SK-N-SH treated with all-trans-retinoic acid at 6 μM for 48 hours (cell line): ENCODE data around the gene LMF1.

Experiments used
- ATAC-seq: fragments of 200-7000 bp; cut with Tn5 transposase; 3 replicates; pipeline ENCODE4 v1.9.1; 2020; ENCODE audit warnings: mild to moderate bottlenecking, moderate library complexity
- ARNTL ChIP-seq: fragments of 450-650 bp; formaldehyde crosslinking; IDR thresholded peaks from 2 replicates; pipeline ENCODE4 v1.5.0; 2020; ENCODE audit warnings: low read depth, mild to moderate bottlenecking, moderate library complexity, borderline replicate concordance
- BACH2 ChIP-seq: fragments of 250-450 bp; sonication (Bioruptor Pico); IDR thresholded peaks from 2 replicates; pipeline ENCODE4 v1.9.0; 2021; ENCODE audit warnings: mild to moderate bottlenecking, borderline replicate concordance
- CREB5 ChIP-seq: fragments of 250-450 bp; sonication (Bioruptor Pico); IDR thresholded peaks from 2 replicates; pipeline ENCODE4 v1.5.1; 2020; ENCODE audit warnings: low read depth, mild to moderate bottlenecking, moderate library complexity
- CSDC2 ChIP-seq: fragments of 250-450 bp; sonication (Bioruptor Pico); IDR thresholded peaks from 2 replicates; pipeline ENCODE4 v1.5.0; 2020; ENCODE audit warnings: mild to moderate bottlenecking, moderate library complexity
- CSRNP3 ChIP-seq: fragments of 250-450 bp; sonication (Bioruptor Pico); IDR thresholded peaks from 2 replicates; pipeline ENCODE4 v1.5.1; 2021; ENCODE audit warnings: mild to moderate bottlenecking, moderate library complexity
- ESRRG ChIP-seq: fragments of 250-450 bp; sonication (Bioruptor Pico); IDR thresholded peaks from 2 replicates; pipeline ENCODE4 v1.6.1; 2021; ENCODE audit warnings: mild to moderate bottlenecking
- ISL1 ChIP-seq: fragments of 250-450 bp; sonication (Bioruptor Pico); IDR thresholded peaks from 2 replicates; pipeline ENCODE4 v2.1.2; 2022; ENCODE audit warnings: mild to moderate bottlenecking, moderate library complexity
- OSR1 ChIP-seq: fragments of 250-450 bp; sonication (Bioruptor Pico); IDR thresholded peaks from 2 replicates; pipeline ENCODE4 v1.8.0; 2022; ENCODE audit warnings: moderate library complexity, mild to moderate bottlenecking, inconsistent platforms
- PATZ1 ChIP-seq: fragments of 250-450 bp; sonication (Bioruptor Pico); IDR thresholded peaks from 2 replicates; pipeline ENCODE4 v1.8.0; 2020; ENCODE audit warnings: mild to moderate bottlenecking, moderate library complexity, borderline replicate concordance
- POU6F1 ChIP-seq: fragments of 250-450 bp; sonication (Bioruptor Pico); IDR thresholded peaks from 2 replicates; pipeline ENCODE4 v1.8.0; 2021; ENCODE audit warnings: low read depth, mild to moderate bottlenecking, moderate library complexity, borderline replicate concordance
- PPARA ChIP-seq: fragments of 250-450 bp; sonication (Bioruptor Pico); IDR thresholded peaks from 2 replicates; pipeline ENCODE4 v1.5.0; 2020; ENCODE audit warnings: mild to moderate bottlenecking, borderline replicate concordance
- RARB ChIP-seq: fragments of 250-450 bp; sonication (Bioruptor Pico); IDR thresholded peaks from 2 replicates; pipeline ENCODE4 v1.8.0; 2021; ENCODE audit warnings: mild to moderate bottlenecking, moderate library complexity
- SNAI2 ChIP-seq: fragments of 250-450 bp; sonication (Bioruptor Pico); IDR thresholded peaks from 2 replicates; pipeline ENCODE4 v1.5.0; 2020; ENCODE audit warnings: mild to moderate bottlenecking, moderate library complexity
- TCF4 ChIP-seq: fragments of 250-450 bp; sonication (Bioruptor Pico); IDR thresholded peaks from 2 replicates; pipeline ENCODE4 v1.8.0; 2021; ENCODE audit warnings: mild to moderate bottlenecking, moderate library complexity, borderline replicate concordance
- TOX ChIP-seq: fragments of 250-450 bp; sonication (Bioruptor Pico); IDR thresholded peaks from 2 replicates; pipeline ENCODE4 v1.8.0; 2021; ENCODE audit warnings: mild to moderate bottlenecking, moderate library complexity, borderline replicate concordance
- TSHZ2 ChIP-seq: fragments of 250-450 bp; sonication (Bioruptor Pico); IDR thresholded peaks from 2 replicates; pipeline ENCODE4 v1.5.0; 2020; ENCODE audit warnings: mild to moderate bottlenecking, moderate library complexity
- ZFP3 ChIP-seq: fragments of 250-450 bp; sonication (Bioruptor Pico); IDR thresholded peaks from 2 replicates; pipeline ENCODE4 v1.5.0; 2020; ENCODE audit warnings: mild to moderate bottlenecking, moderate library complexity
- ZFP30 ChIP-seq: fragments of 450-650 bp; formaldehyde crosslinking; IDR thresholded peaks from 2 replicates; pipeline ENCODE4 v1.5.0; 2022; ENCODE audit warnings: mild to moderate bottlenecking, moderate library complexity
- ZNF565 ChIP-seq: fragments of 450-650 bp; formaldehyde crosslinking; conservative IDR thresholded peaks from 2 replicates; pipeline ENCODE4 v1.5.0; 2020; ENCODE audit warnings: low read depth, mild to moderate bottlenecking, moderate library complexity
- ZNF70 ChIP-seq: fragments of 450-650 bp; formaldehyde crosslinking; IDR thresholded peaks from 2 replicates; pipeline ENCODE4 v1.5.0; 2020; ENCODE audit warnings: mild to moderate bottlenecking, moderate library complexity
- ZNF8 ChIP-seq: fragments of 450-650 bp; formaldehyde crosslinking; IDR thresholded peaks from 2 replicates; pipeline ENCODE4 v1.5.0; 2020; ENCODE audit warnings: mild to moderate bottlenecking, moderate library complexity

The LMF1 gene

GRCh38 chr16:974001-974601, 3.3 kb upstream of the LMF1 start:
- no peak for ATAC-seq
- TF ChIP-seq ZFP30 (CRISPR knock-in tag) (no peak), ARNTL (no peak), POU6F1 (CRISPR knock-in tag) (no peak), ESRRG (CRISPR knock-in tag) (no peak), ZNF8 (CRISPR knock-in tag) (no peak), ISL1 (CRISPR knock-in tag) (no peak), TSHZ2 (CRISPR knock-in tag) (no peak), SNAI2 (CRISPR knock-in tag) (no peak), OSR1 (CRISPR knock-in tag) (no peak), PPARA (CRISPR knock-in tag) (no peak), PATZ1 (no peak), TOX (CRISPR knock-in tag) (no peak), BACH2 (CRISPR knock-in tag) (no peak), ZNF565 (CRISPR knock-in tag) (no peak), RARB (no peak), ZNF70 (CRISPR knock-in tag) (no peak), CSRNP3 (CRISPR knock-in tag) (no peak), TCF4 (no peak), CSDC2 (CRISPR knock-in tag) (no peak), CREB5 (no peak)

GRCh38 chr16:973366-973765, 2.6 kb upstream of the LMF1 start:
- no peak for TF ChIP-seq PPARA (CRISPR knock-in tag)
- TF ChIP-seq BACH2 (CRISPR knock-in tag) = no peak
- ATAC-seq = no peak

GRCh38 chr16:972316-973002, 1.7 kb upstream of the LMF1 start:
- TF ChIP-seq PPARA (CRISPR knock-in tag) (no peak), POU6F1 (CRISPR knock-in tag) (no peak), SNAI2 (CRISPR knock-in tag) (no peak), CSRNP3 (CRISPR knock-in tag) (no peak), ISL1 (CRISPR knock-in tag) (no peak), ZNF70 (CRISPR knock-in tag) (no peak), RARB (no peak), OSR1 (CRISPR knock-in tag) (no peak), ZFP3 (CRISPR knock-in tag) (no peak), ZFP30 (CRISPR knock-in tag) (no peak), CSDC2 (CRISPR knock-in tag) (no peak)

More at GRCh38 chr16:972316-973002, 1.7 kb upstream of the LMF1 start:
- no peak for ATAC-seq
